Measurements from ENCODE around the gene CEP152. TPM values are rescaled to one million over a fixed set of nuclear protein-coding genes. Genes with fewer than 3 reads are reported as not detected.

The CEP152 gene
- total and polyA plus RNA-seq, 2 of the 13 experiments (the other 11 are each of a cell fraction or from before 2014, with no cell fraction given): 1.3 to 14.7 TPM

- no peak for TF ChIP-seq ZNF710 (CRISPR knock-in tag; IDR thresholded peaks at IDR 0.05; ENCODE audit: borderline replicate concordance)
Observed at GRCh38 chr15:48708641-48709040, 102.2 kb downstream of the CEP152 start (continued).

GRCh38 chr15:48705381-48705780 is 105.5 kb downstream of the CEP152 start:
- DNase-seq (ENCODE audit: low spot score): no peak
- in situ Hi-C loops (cut with HindIII; ENCODE audit: extremely low pct_ligation_motif_present, low pct_unique_long_range_greater_than_20kb): no loop called here
- WGBS (ENCODE audit: low lambda C conversion rate): 90% methylated on average over 1 of the region's 1 CpG
- Histone ChIP-seq H3K9ac (ENCODE audit: insufficient read depth, low read depth, low read length) (no peak overlapping the region), H2AFZ (ENCODE audit: low read length) (no peak overlapping the region), H3K9me3 (ENCODE audit: low read length) (0 out of 2 replicates have a peak, but pooled peaks cover 3% of the 10 kb centered on the region), H4K20me1 (ENCODE audit: insufficient read depth, low read length) (no peaks in the 10 kb centered on the region), H3K4me3 (replicated peaks in 1 of 3; ENCODE audit: insufficient read depth in 1 of 3, low read depth in 2 of 3, low read length in 3 of 3) (no peak overlapping the region), H3K4me2 (ENCODE audit: low read depth, low read length) (no peak overlapping the region), H3K4me1 (ENCODE audit: insufficient read depth, low read length) (peaks cover 9% of the 10 kb centered on the region), H3K27me3 (ENCODE audit: control insufficient read depth in 1 of 2, insufficient read depth in 2 of 2, low read length in 2 of 2) (no peaks in the 10 kb centered on the region), H3K36me3 (replicated peaks in 1 of 2; ENCODE audit: control insufficient read depth in 1 of 2, insufficient read depth in 2 of 2, low read length in 2 of 2) (no peaks in the 10 kb centered on the region), H3K79me2 (ENCODE audit: insufficient read depth, low read length) (no peaks in the 10 kb centered on the region), H3K27ac (ENCODE audit: extremely low read length, insufficient read depth, low read length) (no peak overlapping the region)
- no TSS peak for BruUV-seq (replicated peaks)
- no peak for ATAC-seq
- TF ChIP-seq ZFP82 (CRISPR knock-in tag; IDR thresholded peaks at IDR 0.05; ENCODE audit: borderline replicate concordance): peak; percentile 84; the same call in 1 of the 2 replicates
- no peak for TF ChIP-seq RBAK (CRISPR knock-in tag; IDR thresholded peaks at IDR 0.05)
- no peak for FAIRE-seq
- ChIA-PET CTCF (ENCODE audit: low intra/inter-chr PET ratio, low total read pairs) (no interaction called here), POLR2A (no interaction called here)
- intact Hi-C loops (cut with micrococcal nuclease; ENCODE audit: unreplicated experiment): no loop called here

GRCh38 chr15:48703544-48703943 is 107.3 kb downstream of the CEP152 start:
- WGBS (ENCODE audit: low lambda C conversion rate): 100% methylated on average over 1 of the region's 1 CpG
- no peak for TF ChIP-seq ZNF558 (CRISPR knock-in tag; IDR thresholded peaks at IDR 0.05; ENCODE audit: borderline replicate concordance)
- no peak for TF ChIP-seq ZNF296 (CRISPR knock-in tag; conservative IDR thresholded peaks at IDR 0.05)
- no peak for TF ChIP-seq MTF1 (CRISPR knock-in tag; IDR thresholded peaks at IDR 0.05)
- TF ChIP-seq NFE2L2 (IDR thresholded peaks at IDR 0.05; ENCODE audit: low read length): no peak
- no peak for TF ChIP-seq ZMYM3 (CRISPR knock-in tag; IDR thresholded peaks at IDR 0.05)
- no peak for TF ChIP-seq ZHX2 (IDR thresholded peaks at IDR 0.05; ENCODE audit: low read depth)
- TF ChIP-seq ZHX2 (CRISPR knock-in tag; IDR thresholded peaks at IDR 0.05; ENCODE audit: borderline replicate concordance): no peak

More at GRCh38 chr15:48703544-48703943, 107.3 kb downstream of the CEP152 start:
- ChIA-PET CTCF (ENCODE audit: low intra/inter-chr PET ratio, low total read pairs) (no interaction called here), POLR2A (no interaction called here)
- H3K79me2 ChIP-seq (ENCODE audit: insufficient read depth, low read length): no peaks in the 10 kb centered on the region
- H2AFZ ChIP-seq (ENCODE audit: low read length): no peak overlapping the region
- no peak for ATAC-seq
- intact Hi-C loops (cut with micrococcal nuclease; ENCODE audit: unreplicated experiment): no loop called here
- H4K20me1 ChIP-seq (ENCODE audit: insufficient read depth, low read length): no peaks in the 10 kb centered on the region
- no peak for FAIRE-seq
- H3K27me3 ChIP-seq (ENCODE audit: control insufficient read depth in 1 of 2, insufficient read depth in 2 of 2, low read length in 2 of 2): no peaks in the 10 kb centered on the region
- in situ Hi-C loops (cut with HindIII; ENCODE audit: extremely low pct_ligation_motif_present, low pct_unique_long_range_greater_than_20kb): no loop called here
- no TSS peak for BruUV-seq (replicated peaks)
- H3K9me3 ChIP-seq (ENCODE audit: low read length): 0 out of 2 replicates have a peak, but pooled peaks cover 3% of the 10 kb centered on the region
- H3K9ac ChIP-seq (ENCODE audit: insufficient read depth, low read depth, low read length): no peak overlapping the region
- H3K36me3 ChIP-seq (replicated peaks in 1 of 2; ENCODE audit: control insufficient read depth in 1 of 2, insufficient read depth in 2 of 2, low read length in 2 of 2): no peaks in the 10 kb centered on the region
- no peak overlapping the region for H3K27ac ChIP-seq (ENCODE audit: extremely low read length, insufficient read depth, low read length)
- H3K4me3 ChIP-seq (replicated peaks in 1 of 3; ENCODE audit: insufficient read depth in 1 of 3, low read depth in 2 of 3, low read length in 3 of 3): no peak overlapping the region
- no peak for DNase-seq (ENCODE audit: low spot score)
- H3K4me2 ChIP-seq (ENCODE audit: low read depth, low read length): no peak overlapping the region
- H3K4me1 ChIP-seq (ENCODE audit: insufficient read depth, low read length): peaks cover 9% of the 10 kb centered on the region
